H9 (cell line): ENCODE results near the gene SMARCC2. TPM values are rescaled to one million over a fixed set of nuclear protein-coding genes. Genes with fewer than 3 reads are reported as not detected.

Source experiments
- DNase-seq: peaks from one replicate; pipeline ENCODE4 v3.0.0-alpha.2; 2017
- H2AFZ ChIP-seq: one replicate; pipeline ENCODE4 v1.6.1; 2013; ENCODE audit warnings: mild to moderate bottlenecking, low read length, control low read depth, moderate library complexity
- H2AK5ac ChIP-seq: 2 replicates; pipeline ENCODE4 v1.6.1; 2013; ENCODE audit warnings: low read length, control low read depth, mixed read lengths; ENCODE audit not compliant: insufficient read length
- H2BK120ac ChIP-seq: one replicate; pipeline ENCODE4 v1.6.1; 2013; ENCODE audit warnings: low read depth, mild to moderate bottlenecking, low read length, control low read depth, inconsistent platforms; ENCODE audit not compliant: poor library complexity, severe bottlenecking
- H2BK12ac ChIP-seq: 2 replicates; pipeline ENCODE4 v1.6.1; 2013; ENCODE audit warnings: low read length, control low read depth, mixed read lengths, low read depth; ENCODE audit not compliant: insufficient read length
- H2BK15ac ChIP-seq: 2 replicates; pipeline ENCODE4 v1.6.1; 2013; ENCODE audit warnings: low read depth, low read length, control low read depth
- H2BK20ac ChIP-seq: one replicate; pipeline ENCODE4 v1.6.1; 2013; ENCODE audit warnings: low read depth, mild to moderate bottlenecking, low read length, control low read depth, inconsistent platforms; ENCODE audit not compliant: poor library complexity, severe bottlenecking
- H2BK5ac ChIP-seq: 2 replicates; pipeline ENCODE4 v1.6.1; 2013; ENCODE audit warnings: low read length, control low read depth, mixed read lengths; ENCODE audit not compliant: insufficient read length
- H3K14ac ChIP-seq: 2 replicates; pipeline ENCODE4 v1.6.1; 2013; ENCODE audit warnings: low read length, control low read depth; ENCODE audit not compliant: insufficient read depth
- H3K18ac ChIP-seq: 2 replicates; pipeline ENCODE4 v1.6.1; 2013; ENCODE audit warnings: low read depth, mild to moderate bottlenecking, mixed read lengths, low read length, control low read depth; ENCODE audit not compliant: insufficient read length
- H3K23ac ChIP-seq: 2 replicates; pipeline ENCODE4 v1.6.1; 2013; ENCODE audit warnings: low read length, control low read depth, mixed read lengths, low read depth; ENCODE audit not compliant: insufficient read length
- H3K23me2 ChIP-seq: 2 replicates; pipeline ENCODE4 v1.6.1; 2013; ENCODE audit warnings: low read depth, mild to moderate bottlenecking, mixed read lengths, low read length, control low read depth; ENCODE audit not compliant: insufficient read length, poor library complexity, severe bottlenecking
- H3K27ac ChIP-seq: 2 replicates; pipeline ENCODE4 v1.5.1; 2013; ENCODE audit warnings: low read length, control low read depth, mixed read lengths, low read depth; ENCODE audit not compliant: insufficient read length
- H3K27me3 ChIP-seq: 2 replicates; pipeline ENCODE4 v1.6.1; 2013; ENCODE audit warnings: low read length, control low read depth, inconsistent platforms; ENCODE audit not compliant: insufficient read depth
- H3K4ac ChIP-seq: 2 replicates; pipeline ENCODE4 v1.6.1; 2013; ENCODE audit warnings: low read depth, mild to moderate bottlenecking, control low read depth, inconsistent platforms, low read length, moderate library complexity
- H3K4me1 ChIP-seq: 2 replicates; pipeline ENCODE4 v1.6.1; 2013; ENCODE audit warnings: low read length, control low read depth, inconsistent platforms; ENCODE audit not compliant: insufficient read depth
- H3K4me2 ChIP-seq: 2 replicates; pipeline ENCODE4 v1.6.1; 2013; ENCODE audit warnings: low read length, control low read depth, mixed read lengths; ENCODE audit not compliant: insufficient read length, insufficient read depth
- H3K56ac ChIP-seq: 2 replicates; pipeline ENCODE4 v1.6.1; 2013; ENCODE audit warnings: low read depth, mild to moderate bottlenecking, mixed read lengths, low read length, control low read depth; ENCODE audit not compliant: insufficient read length
- H3K79me1 ChIP-seq: 2 replicates; pipeline ENCODE4 v1.6.1; 2013; ENCODE audit warnings: low read depth, mild to moderate bottlenecking, moderate library complexity, low read length, control low read depth, inconsistent platforms; ENCODE audit not compliant: insufficient read depth, poor library complexity, severe bottlenecking
- H3K79me2 ChIP-seq: 2 replicates; pipeline ENCODE4 v1.6.1; 2013; ENCODE audit warnings: low read length, control low read depth, inconsistent platforms; ENCODE audit not compliant: insufficient read depth
- H3K9ac ChIP-seq: 2 replicates; pipeline ENCODE4 v1.6.1; 2013; ENCODE audit warnings: low read length, control low read depth, mixed read lengths; ENCODE audit not compliant: insufficient read length; ENCODE audit errors: extremely low read depth
- H3K9me3 ChIP-seq: one replicate; pipeline ENCODE4 v1.6.1; 2013; ENCODE audit warnings: low read depth, low read length, inconsistent platforms; ENCODE audit not compliant: control insufficient read depth
- H3T11ph ChIP-seq: one replicate; pipeline ENCODE4 v1.6.1; 2013; ENCODE audit warnings: mild to moderate bottlenecking, low read length, control low read depth, inconsistent platforms
- H4K20me1 ChIP-seq: one replicate; pipeline ENCODE4 v1.6.1; 2013; ENCODE audit not compliant: control insufficient read depth, insufficient read length, insufficient read depth
- H4K5ac ChIP-seq: 2 replicates; pipeline ENCODE4 v1.6.1; 2013; ENCODE audit warnings: low read depth, mild to moderate bottlenecking, mixed read lengths, low read length, control low read depth; ENCODE audit not compliant: insufficient read length
- H4K8ac ChIP-seq: replicated peaks from 2 replicates; pipeline ENCODE4 v1.6.1; 2013; ENCODE audit warnings: low read length, control low read depth, mixed read lengths, low read depth; ENCODE audit not compliant: insufficient read length
- H4K91ac ChIP-seq: 2 replicates; pipeline ENCODE4 v1.6.1; 2013; ENCODE audit warnings: low read depth, mild to moderate bottlenecking, moderate library complexity, mixed read lengths, low read length, control low read depth; ENCODE audit not compliant: insufficient read length
- H3K27ac Mint-ChIP-seq, 3 experiments: 2 replicates in 2 of 3; 3 replicates in 1 of 3; pipeline ENCODE4 v1.8.0; 2020 to 2021; ENCODE audit warnings: mixed read lengths in 3 of 3, mild to moderate bottlenecking in 1 of 3, moderate library complexity in 1 of 3
- H3K27me3 Mint-ChIP-seq: 2 replicates; pipeline ENCODE4 v1.8.0; 2021; ENCODE audit warnings: low read depth, mild to moderate bottlenecking, moderate library complexity, mixed read lengths
- H3K36me3 Mint-ChIP-seq, 3 experiments: 2 replicates in 2 of 3; 3 replicates in 1 of 3; pipeline ENCODE4 v1.8.0; 2020 to 2021; ENCODE audit warnings: low read depth in 3 of 3, mixed read lengths in 3 of 3; ENCODE audit not compliant: insufficient read depth in 1 of 3
- H3K4me1 Mint-ChIP-seq, 2 experiments: 2 replicates each; pipeline ENCODE4 v1.8.0; 2020; ENCODE audit warnings: mixed read lengths in 2 of 2
- H3K4me3 Mint-ChIP-seq, 2 experiments: 2 replicates in 1 of 2; 3 replicates in 1 of 2; pipeline ENCODE4 v1.8.0; 2020 to 2021; ENCODE audit warnings: mild to moderate bottlenecking in 2 of 2, mixed read lengths in 2 of 2, moderate library complexity in 1 of 2
- H3K9me3 Mint-ChIP-seq, 2 experiments: 2 replicates in 1 of 2; 3 replicates in 1 of 2; pipeline ENCODE4 v1.8.0; 2020; ENCODE audit warnings: mild to moderate bottlenecking in 2 of 2, mixed read lengths in 2 of 2, moderate library complexity in 1 of 2
- CTCF ChIP-seq: fragments of 200-600 bp; sonication (generic); conservative IDR thresholded peaks from 3 replicates; pipeline ENCODE4 v1.8.0; 2021; ENCODE audit warnings: antibody characterized with exemption, mild to moderate bottlenecking
- WGBS: extraction: QIAGEN DNeasy Blood & Tissue Kit; methylation state at CpG from one replicate; pipeline ENCODE4 v1.1.7; 2013; ENCODE audit warnings: missing lambda C conversion rate, low lambda C conversion rate, mixed read lengths; ENCODE audit not compliant: insufficient read length; ENCODE audit errors: extremely low coverage; 5-methylcytosine and 5-hydroxymethylcytosine counted together
- total RNA-seq: library from RNA; stranded (reverse); gene quantifications from 2 replicates; pipeline ENCODE4 v1.2.1, GENCODE V29; 2021

The SMARCC2 gene
- total RNA-seq, 1 experiment from 2014 or later: 86.9 TPM

- Histone ChIP-seq H4K20me1 (no peaks in the 10 kb centered on the region), H2BK5ac (no peak overlapping the region), H3K14ac (no peak overlapping the region), H3K9ac (peak overlapping the region; percentile 31), H3K23me2 (peaks cover 17% of the 10 kb centered on the region), H4K91ac (no peak overlapping the region), H2BK15ac (no peak overlapping the region), H3K79me1 (no peaks in the 10 kb centered on the region), H3K18ac (peak overlapping the region; percentile 66), H4K5ac (no peak overlapping the region), H2BK12ac (no peak overlapping the region), H3K56ac (no peak overlapping the region), H3K4me1 (no peaks in the 10 kb centered on the region), H2AFZ (no peak overlapping the region), H3K27me3 (no peaks in the 10 kb centered on the region), H3K27ac (peak overlapping the region; percentile 42), H3K4ac (no peak overlapping the region), H4K8ac (no peak overlapping the region), H3K23ac (no peak overlapping the region), H2AK5ac (no peak overlapping the region), H2BK20ac (no peak overlapping the region), H2BK120ac (no peak overlapping the region), H3K79me2 (no peaks in the 10 kb centered on the region), H3T11ph (peak overlapping the region; percentile 38), H3K9me3 (no peaks in the 10 kb centered on the region), H3K4me2 (peak overlapping the region; percentile 65)
- no peaks in the 10 kb centered on the region for H3K27me3 Mint-ChIP-seq
- no peak for TF ChIP-seq CTCF
- peak overlapping the region; percentile 75 to 99 (median 96) for H3K27ac Mint-ChIP-seq
- H3K36me3 Mint-ChIP-seq: peaks cover 24 to 29% (median 26%) of the 10 kb centered on the region in 3 experiments
- H3K4me1 Mint-ChIP-seq: peaks cover 26 to 27% of the 10 kb centered on the region in 2 experiments
- peak overlapping the region; percentile 88 to 98 for H3K4me3 Mint-ChIP-seq
- WGBS: no CpG with 5 or more reads among the region's 8 CpGs
- no peaks in the 10 kb centered on the region; a peak in 1 of 5 replicates for H3K9me3 Mint-ChIP-seq
- DNase-seq: no peak
Observed at GRCh38 chr12:56127485-56127887, 61.8 kb downstream of the SMARCC2 start.
